Activated gamma-delta T cell treated with Interleukin-2 at 50 U/mL for 16 hours (primary cell): ENCODE data around the gene OS9.

Source experiments
- DNase-seq: peaks from one replicate; pipeline ENCODE4 v3.0.0-alpha.2; 2020

The OS9 gene

DNA sequence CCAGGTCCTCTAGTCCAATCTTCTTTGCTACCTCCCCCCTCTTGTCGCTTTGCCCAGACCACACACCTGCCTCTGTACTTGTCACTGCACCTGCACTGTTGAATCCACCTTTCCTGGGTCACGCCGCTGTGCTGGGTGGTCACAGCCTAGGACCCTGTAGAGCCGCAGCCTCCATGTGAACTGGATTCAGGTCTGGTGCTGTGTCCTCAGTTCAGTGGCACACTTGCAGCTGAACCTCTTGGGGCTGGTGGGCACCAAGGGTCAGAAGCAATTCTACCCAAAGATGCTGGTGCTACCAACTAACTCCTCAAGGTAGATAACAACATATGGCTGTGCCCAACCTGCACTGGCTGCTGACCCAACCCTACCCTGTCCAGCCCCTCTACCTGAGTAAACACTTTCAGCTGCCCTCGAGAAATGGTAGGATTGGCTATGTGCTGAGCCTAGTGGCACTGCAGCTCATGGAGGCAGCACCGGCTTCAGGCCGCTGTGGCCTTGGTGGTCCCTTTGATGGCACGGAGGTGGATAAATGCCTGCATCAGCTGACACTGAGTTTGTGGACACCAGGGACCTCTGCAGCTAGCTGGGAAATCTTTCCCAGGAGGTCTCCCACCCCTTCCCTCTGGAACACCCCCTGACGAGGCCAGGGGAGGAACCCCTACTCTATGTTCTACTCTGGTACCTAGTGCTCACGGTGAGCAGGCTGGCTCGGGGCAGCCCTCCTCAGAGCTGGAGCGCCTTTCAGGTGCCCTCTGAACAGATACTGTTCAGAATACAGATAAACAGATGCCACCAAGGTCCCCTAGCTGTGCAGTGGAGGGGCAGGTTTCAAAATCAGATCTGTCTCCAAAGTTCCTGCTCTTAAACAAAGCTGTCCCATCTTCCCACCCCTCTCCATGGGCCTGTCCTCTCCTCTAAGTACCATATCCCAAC is 30.3 kb downstream of the OS9 start:
- no peak for DNase-seq

DNA sequence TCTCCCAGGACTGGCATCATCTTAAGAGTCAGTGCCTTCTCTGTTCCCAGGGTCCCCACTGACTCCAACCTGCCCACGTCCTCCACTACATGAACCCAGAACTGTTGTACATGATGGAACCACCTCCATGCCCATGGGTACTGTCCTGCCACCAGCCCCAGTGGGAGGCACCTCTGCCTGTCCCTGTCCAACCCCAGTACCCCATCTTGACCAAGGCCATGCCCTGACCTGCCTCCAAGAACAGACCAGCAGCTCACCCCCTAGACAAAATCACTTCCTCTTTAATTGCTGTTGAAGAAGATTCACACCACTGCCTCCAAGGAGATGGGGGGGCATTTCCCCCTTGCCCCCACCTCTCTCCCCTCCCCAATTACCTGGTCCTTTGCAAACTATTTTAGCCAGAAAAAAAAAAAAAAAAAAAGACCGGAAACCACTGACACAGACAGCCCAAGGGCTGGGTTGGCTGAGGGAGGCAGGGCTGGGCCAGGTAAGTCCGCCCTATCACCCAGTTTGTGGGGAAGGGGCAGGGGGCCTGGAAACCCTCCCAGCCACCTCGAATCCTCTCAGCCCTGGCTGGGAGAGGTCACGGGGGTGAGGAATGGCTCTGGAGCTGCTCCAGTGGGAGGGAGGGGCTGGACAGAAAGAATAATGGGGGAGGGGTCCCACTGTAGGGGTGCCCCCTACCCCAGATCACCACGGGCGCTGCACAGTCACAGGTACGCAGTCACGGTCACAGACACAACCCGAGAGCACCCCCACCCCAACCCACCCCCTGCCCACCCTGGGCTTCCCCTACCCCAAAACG is 31.2 kb downstream of the OS9 start:
- no peak for DNase-seq

DNA sequence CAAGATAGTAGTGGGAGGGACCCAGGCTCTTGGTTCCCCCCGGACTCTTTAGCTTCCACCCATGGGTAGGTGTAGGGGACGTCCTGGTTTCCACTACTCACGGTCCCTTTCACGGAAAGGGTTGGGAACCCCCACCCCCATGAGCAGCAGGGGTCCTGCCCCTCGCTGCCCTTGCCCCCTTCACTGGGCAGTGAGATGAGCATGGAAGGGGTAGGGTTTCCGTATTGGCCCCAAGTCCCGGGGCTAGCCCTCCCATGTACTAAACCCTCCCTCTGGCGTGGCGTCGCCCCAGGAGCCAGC is 31.9 kb downstream of the OS9 start:
- DNase-seq = no peak

DNA sequence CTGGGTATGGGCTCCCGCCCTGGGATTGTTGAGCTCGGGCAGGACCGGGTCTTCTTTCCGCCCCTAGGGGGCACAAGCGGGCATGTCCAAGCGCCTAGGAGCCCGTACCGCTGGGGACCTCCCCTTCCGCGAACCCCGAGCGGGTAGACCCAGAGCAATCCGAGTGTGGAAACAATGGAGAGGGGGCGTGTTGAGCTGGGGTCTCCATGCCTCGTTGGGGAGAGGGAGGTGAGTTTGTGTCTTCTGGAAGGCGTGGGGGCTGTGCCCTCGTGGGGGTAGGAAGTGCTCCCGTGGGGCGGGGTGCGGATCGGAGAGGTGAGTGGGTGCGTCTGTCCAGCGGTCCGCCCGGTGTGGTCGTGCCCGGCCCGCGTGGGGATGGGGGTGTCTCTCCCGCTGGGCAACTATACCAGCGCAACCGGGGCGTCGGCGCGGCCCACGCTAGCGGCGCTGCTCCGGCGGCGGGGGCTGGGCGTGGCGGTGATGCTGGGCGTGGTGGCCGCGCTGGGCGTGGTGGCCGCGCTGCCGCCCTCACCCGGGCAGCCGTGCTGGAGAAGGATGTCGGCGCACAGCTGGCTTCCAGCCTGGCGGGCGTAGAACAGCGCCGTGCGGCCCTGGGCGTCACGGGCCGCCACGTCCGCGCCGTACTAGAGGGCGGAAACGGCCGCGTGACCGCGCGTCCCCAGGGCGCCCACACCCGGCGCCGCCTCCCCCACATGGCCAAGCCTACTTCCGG is 32.4 kb downstream of the OS9 start:
- no peak for DNase-seq

DNA sequence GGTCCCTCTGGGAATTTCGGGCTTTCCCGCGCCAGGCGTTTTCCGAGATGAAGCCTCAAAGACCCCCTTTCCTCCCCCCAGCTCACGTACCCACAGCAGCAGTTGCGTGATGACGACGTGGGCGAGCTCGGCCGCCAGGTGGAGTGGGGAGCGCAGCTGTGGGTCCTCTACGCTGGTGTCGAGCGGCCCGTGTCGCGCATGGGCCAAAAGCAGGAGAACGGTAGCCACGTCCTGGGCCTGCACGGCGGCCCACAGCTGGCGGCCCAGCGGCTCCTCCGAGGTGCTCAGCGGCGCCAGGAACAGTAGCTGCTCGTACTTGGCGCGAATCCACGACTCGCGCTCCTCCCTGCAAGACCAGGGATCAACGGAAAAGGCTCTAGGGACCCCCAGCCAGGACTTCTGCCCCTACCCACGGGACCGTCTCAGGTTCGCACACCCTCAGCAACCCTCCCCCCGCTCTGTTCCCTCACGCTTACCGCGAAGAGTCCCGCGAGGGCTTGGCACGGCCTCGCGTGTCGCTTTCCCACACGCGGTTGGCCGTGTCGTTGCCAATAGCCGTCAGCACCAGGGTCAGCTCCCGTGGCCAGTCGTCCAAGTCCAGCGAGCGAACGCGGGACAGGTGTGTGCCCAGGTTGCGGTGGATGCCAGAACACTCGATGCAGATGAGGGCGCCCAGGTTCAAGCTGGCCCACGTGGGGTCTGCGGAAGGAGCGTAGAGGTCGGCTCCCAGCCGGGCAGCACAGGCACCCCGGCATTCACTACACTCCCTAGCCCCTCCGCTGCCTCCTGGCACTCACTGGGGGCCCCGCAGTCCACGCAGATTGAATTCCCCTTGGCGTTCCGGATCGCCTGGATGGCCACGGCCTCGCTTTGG is 33.2 kb downstream of the OS9 start:
- no peak for DNase-seq

DNA sequence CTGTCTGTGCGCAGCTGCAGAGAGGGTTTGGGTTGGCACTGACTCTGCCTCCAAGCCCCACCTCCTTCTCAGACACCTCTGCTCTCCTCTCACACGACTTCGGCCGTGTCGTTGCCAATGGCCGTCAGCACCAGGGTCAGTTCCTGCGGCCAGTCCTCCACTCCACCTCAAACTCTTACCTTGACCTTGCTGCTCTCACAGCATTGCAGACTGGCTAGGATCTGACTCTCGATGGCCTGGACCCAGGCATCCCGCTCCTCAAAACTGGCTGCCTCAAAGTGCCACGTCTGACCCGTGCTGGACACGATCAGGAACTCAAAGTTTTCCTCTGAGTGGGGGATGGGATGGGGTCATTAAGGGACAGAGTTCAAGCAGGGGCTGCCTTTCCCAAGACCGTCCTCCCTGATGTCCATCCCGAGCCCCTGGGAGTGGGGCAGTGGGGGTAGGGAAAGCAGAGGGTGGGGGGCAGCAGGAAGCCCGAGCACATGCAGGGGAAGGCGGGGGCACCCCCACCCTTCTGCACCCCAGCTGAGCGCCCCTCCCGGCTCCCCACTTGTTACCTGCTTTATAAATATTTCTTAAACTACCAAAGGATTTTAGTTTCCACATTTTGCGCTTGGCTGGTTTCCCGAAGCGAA is 33.9 kb downstream of the OS9 start:
- DNase-seq = no peak

DNA sequence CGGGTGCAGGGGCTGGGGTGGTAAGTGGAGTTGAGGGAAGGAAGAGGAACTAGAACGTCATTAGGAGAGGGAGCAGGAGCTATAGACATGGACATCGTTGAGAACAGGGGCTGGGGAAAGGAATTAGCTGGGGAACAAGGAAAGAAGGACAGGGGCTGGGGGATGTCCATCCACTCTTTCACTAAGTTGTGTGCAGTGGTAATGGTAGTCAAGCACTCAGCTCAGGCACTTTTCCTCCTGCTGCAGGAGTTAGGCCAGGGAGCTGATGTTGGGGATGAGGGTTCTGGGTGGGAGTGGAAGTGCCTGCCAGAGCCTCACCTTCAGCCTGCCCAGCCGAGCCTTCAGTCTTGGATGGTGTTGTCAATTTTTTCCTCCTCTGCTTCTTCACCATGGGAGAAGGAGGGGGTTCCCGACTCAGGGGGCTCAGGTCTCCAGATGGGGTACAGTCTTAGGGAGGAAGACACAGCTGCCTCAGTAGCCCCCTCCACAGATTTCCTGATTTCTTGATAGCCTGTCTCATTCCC is 35.5 kb downstream of the OS9 start:
- no peak for DNase-seq

DNA sequence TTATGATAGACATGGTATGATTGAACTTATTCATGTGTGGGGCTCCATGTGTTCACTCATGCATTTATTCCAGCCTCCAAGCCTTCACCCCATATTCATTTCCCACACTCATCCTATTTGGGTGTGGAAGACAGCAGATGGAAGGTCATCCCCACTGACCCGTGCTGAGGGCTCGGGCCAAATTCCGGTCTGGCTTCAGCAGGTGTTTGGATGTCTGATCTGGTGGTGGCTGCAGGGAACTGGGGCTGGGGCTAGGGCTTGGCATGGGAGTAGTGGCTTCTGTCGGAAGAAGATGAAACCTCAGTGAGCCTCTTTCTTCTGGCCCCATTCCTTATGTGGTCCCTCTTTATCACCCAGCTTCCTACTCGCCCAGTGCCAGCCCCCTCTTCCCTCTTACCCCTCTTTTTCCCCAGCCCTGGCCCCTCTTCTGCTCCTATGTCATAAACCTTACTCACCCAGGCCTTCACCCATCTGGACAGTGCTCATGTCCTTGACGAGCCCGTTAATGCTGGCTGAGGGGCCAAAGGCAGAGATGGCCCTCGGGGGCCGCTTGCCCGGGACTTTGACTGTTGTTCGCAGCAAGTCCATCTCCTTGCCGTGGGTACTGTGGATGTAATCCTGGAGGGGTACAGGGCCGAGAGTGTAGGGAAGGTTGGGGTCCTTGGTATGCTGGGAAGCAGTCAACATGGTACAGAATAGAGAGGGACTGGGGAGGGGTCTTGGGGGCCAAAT is 36.6 kb downstream of the OS9 start:
- no peak for DNase-seq

DNA sequence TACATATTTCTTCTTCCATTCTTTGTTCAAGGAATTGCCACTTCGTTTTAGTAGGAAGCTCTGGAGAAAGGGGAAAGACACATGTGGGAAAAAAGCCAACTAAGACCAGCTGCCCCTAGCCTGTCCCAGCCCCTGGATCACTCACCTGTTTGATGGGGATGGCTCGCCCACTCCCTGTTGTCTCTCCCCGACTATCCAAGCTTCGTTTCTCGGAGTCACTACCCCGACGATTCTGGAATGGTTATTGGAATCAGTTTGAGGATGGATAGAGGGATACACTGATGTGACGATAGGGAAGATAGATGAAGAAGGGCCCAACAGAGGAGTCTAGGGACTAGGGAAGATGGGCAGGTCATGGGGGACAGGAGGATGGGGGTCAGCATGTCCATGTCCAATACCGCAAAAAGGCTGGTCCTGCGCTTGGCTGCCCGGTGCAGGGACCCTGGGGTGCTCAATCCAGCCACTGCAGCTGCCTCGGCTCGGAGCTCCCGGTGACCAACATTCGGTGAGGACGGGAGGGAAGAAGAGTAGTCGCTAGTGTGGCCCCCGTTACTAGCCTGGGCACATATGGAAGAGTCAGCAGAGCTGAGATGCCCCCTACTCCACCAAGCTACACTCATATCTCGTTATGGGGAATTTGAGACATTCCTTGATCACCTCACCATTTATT is 37.6 kb downstream of the OS9 start:
- no peak for DNase-seq

DNA sequence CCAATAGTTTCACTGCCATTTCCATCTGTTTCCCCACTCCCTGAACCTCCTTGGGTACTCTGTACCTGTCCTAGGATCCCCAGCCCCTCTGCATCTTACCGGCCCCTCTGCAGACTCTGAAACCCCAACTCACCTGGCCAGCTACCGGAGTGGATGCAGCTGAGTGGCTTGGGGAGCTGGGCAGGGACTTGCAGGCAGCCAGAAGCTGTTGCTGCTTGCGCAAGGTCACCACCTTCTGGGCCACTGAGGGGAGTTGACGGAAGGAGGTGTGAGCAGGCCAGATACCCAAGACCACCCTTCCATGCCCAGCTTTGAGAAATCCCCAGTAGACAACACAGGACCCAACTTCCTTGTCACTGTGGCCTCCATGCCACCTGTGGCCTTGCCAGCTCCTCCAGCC is 38.3 kb downstream of the OS9 start:
- DNase-seq = no peak

DNA sequence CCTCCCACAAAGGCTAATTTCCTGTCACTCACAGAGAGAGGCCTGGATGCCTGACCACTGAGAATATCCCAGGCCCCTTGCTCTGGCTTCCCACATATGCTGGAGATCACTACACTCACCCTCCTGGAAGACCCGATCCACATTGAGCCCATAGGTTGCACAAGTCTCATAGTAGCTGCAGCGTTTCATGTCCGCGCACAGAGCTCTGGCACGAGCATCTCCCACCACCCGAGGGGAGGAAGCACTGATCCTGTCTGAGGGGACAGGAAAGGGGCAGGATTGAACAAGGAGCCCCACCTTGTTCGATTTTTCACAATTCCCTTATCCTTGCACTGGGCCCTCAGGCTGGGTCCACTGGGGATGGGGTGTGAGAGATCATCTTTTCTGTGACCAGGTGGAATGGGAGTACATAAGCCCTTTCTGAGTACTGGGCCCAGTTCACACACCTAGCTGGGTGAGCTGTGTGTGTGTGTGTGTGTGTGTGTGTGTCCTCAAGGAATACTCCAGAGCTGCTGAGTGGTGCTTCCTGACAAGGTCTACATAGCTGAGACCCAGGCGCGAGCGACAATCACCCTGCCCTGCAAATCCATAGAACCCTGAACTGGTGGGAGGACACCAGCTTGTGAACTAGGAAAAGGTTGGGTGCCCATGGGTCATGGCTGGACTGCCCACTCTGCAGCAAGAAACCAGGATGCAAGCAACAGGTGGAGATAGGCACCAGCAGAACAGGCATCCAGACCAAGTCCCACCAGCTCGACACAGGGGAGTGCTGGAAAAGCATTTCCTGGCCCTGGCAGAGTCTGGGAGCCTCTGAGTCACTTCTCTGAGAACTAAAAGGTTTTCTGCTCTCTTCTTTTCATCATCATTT is 39.0 kb downstream of the OS9 start:
- DNase-seq = no peak

DNA sequence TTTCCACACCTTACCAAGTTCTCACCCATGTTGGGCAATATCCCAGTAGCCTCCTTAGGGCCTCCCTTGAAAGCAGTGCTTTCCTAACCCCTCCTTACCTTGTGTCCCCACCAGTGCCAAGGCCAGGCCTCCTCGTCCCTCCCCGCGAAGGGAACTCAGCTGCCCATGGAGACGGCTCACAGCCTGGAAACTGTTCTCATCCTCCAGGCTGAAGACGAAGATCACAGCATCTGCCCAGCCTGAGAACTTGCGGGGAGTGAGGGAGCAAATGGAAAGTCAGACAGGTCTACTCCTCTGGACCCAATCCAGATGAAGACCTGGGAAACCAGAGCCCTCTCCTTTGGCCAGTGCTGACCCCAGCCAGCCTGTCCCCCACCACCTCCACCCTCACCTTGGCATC is 40.0 kb downstream of the OS9 start:
- DNase-seq = no peak

DNA sequence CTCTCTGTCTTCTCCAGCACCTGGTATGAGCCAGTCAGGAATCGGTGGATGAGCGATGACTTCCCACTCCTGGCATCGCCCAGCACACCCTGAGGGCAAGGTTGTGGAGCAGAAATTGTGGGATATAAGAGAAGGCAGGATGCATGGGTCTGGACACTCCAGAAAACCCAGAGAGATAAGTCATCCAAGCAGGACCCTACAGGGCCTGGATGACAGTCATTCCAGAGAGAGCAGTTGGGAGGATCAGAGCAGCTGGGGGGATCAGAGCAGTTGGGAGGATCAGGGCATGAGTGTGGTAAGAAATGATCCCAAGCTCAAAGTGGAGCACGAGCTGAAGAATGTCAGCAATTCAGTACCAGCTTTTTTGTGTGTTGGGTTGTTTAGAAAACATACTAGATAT is 40.7 kb downstream of the OS9 start:
- no peak for DNase-seq

DNA sequence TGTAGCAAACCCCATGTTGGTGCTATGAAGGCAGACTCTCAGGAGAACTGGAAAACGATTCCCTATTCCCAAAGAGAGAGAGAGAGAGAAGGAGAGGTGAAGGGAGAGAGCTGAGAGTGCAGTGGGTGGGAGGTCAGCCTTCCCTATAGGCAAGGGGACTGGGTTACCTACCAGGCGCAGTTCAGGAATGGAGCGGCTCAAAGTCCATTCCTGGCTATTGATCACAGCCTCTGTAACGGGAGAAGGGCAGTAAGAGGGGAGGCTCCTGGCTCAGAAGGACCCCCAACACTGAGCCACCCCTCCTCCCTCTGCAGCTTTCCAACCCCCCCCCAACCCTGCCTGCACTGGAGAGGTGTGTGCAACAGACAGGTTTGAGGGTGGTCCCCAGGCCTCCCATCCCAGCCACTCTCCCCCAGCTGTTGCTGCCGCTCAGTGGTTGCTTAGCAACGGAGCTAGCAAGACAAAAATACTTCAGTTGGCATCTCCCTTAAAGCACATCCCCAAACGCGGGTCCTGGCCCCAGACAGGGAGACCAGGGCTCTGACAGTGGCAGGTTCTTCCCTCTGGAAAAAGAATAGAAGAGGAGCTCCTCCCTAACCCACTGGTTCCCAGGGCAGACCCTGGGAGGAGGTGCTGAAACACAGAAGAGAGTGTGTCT is 41.4 kb downstream of the OS9 start:
- no peak for DNase-seq

DNA sequence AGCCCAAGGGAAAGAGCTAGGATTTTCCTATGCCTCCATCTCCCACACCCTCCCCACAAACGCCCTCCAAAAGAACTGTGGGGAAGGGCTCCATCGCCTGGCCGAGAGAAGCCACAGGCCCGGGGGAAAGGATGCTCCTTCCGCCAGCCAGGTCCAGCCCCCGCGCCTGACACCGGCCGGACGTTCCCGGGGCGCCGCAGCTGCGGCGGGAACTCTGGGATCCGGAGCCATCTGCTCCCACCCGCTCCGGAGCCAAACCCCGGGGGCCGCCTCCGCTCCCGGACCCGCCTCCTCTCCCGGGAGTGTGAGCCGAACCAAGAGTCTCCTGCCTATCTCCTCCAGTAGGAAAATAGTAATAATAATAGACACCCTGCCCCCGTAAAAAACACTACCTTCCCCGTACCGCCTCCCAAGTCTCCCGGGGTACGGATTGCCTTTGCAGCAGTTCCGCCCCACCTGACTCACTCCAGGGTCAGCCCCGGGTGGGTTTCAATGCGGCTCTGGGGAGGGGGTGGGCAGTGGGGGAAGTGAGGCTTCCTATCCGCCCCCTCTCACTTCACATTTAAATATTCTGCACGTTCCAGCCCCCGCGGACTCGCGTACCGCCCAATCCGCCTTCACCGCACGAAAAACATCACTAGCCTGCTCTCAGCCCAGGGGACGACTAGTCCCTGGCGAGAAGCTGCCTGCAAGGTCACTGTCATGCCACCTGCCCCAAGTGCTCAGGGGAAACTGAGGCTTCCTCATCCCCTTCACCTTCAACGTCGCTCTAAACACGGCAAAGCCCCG is 42.2 kb downstream of the OS9 start:
- DNase-seq = no peak

DNA sequence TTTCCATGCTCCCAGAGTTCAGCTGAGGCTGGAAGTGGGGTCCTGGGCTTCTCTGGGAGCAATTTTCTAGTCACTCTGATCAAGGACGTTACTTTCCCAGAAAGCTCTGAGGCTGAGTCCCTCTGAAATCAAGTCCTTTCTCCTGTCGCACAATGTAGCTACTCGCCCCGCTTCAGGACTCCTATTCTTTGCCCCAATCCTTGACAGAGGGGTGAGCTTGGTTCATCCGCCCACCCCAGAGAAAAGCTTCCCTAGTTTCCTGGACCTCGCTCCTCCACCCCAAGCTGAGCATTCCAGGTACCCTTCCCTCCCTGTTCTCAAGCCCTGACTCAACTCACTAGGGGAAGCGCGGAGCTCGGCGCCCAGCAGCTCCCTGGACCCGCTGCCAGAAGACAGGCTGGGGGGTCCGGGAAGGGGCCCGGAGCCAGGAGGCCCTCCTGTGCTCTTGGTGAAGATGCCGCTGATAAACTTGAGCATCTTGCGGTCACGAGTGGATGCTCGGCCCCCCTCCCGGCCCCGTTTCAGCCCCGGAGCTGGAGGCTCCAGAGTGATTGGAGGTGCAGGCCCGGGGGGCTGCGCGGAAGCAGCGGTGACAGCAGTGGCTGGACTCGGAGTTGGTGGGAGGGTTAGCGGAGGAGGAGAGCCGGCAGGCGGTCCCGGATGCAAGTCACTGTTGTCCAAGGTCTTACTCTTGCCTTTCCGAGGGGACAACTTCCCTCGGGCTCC is 43.0 kb downstream of the OS9 start:
- DNase-seq = no peak
